Measurements from ENCODE around the gene KCNMA1. TPM values are rescaled to one million over a fixed set of nuclear protein-coding genes. Genes with fewer than 3 reads are reported as not detected.

Gene KCNMA1
- total and polyA plus RNA-seq, 10 of the 15 experiments (the other 5 are each of a cell fraction or from before 2014, with no cell fraction given): 8.5 to 77.0 (median 21.3) TPM

GRCh38 chr10:77575271-77576006 lies 62.2 kb downstream of the KCNMA1 start:
- ATAC-seq (no peak), FAIRE-seq (no peak), DNase-seq (ENCODE audit: low read depth, low spot score) (no peak)
- ChIA-PET SMC1A (ENCODE audit: uncharacterized antibody, unreplicated experiment) (interaction anchor here (1.5 to 1.6 kb wide), 2 partner anchors 12 to 58 kb away, joined by 4 to 6 read pairs; no protein-coding TSS in a partner anchor), POLR2A (interaction anchor here (1.0 kb wide), 1 partner anchor 13 kb away, joined by 3 read pairs; no protein-coding TSS in a partner anchor), RAD21 (ENCODE audit: unreplicated experiment) (no interaction called here), CTCF (no interaction called here)
- H3K4me2 ChIP-seq (ENCODE audit: control insufficient read depth, insufficient read depth): no peak overlapping the region
- H3K79me2 ChIP-seq (ENCODE audit: control insufficient read depth, insufficient read depth, low read length): no peaks in the 10 kb centered on the region
- BruUV-seq (replicated peaks): no TSS peak
- H3K27ac ChIP-seq (ENCODE audit: control insufficient read depth, insufficient read depth): no peak overlapping the region
- no peak overlapping the region for H2AFZ ChIP-seq (ENCODE audit: control insufficient read depth, low read depth, low read length)
- H3K27me3 ChIP-seq (replicated peaks in 1 of 2; ENCODE audit: control insufficient read depth in 2 of 2, insufficient read depth in 2 of 2, low read length in 1 of 2): peaks cover 0 to 2% of the 10 kb centered on the region in 2 experiments; a peak in 1 of 4 replicates
- 29% methylated on average over 10 of the region's 10 CpGs for WGBS (ENCODE audit: insufficient coverage, insufficient replicate concordance, low lambda C conversion rate, missing lambda C conversion rate)
- intact Hi-C loops (cut with micrococcal nuclease; ENCODE audit: unreplicated experiment) (no loop called here), in situ Hi-C loops (cut with MboI) (no loop called here)
- no peaks in the 10 kb centered on the region for H3K4me1 ChIP-seq (ENCODE audit: control insufficient read depth, insufficient read depth, low read length)
- no peaks in the 10 kb centered on the region for H4K20me1 ChIP-seq (ENCODE audit: control insufficient read depth, insufficient read depth)
- H3K9me3 ChIP-seq (replicated peaks; ENCODE audit: control insufficient read depth, insufficient read depth, low read length): no peaks in the 10 kb centered on the region
- no peak overlapping the region for H3K9ac ChIP-seq (ENCODE audit: control insufficient read depth, insufficient read depth, low read length)
- no peaks in the 10 kb centered on the region for H3K36me3 ChIP-seq (ENCODE audit: control insufficient read depth in 2 of 2, insufficient read depth in 2 of 2, low read length in 1 of 2)
- H3K4me3 ChIP-seq: no peak overlapping the region
- TF ChIP-seq CREM (IDR thresholded peaks at IDR 0.05; ENCODE audit: low read depth) (no peak), CBX5 (IDR thresholded peaks at IDR 0.05; ENCODE audit: low read depth) (no peak), STAT1 (conservative IDR thresholded peaks at IDR 0.05) (no peak), STAT3 (IDR thresholded peaks at IDR 0.05; ENCODE audit: low read depth, low read length) (no peak), GABPA (IDR thresholded peaks at IDR 0.05; ENCODE audit: low read depth) (no peak), SMC3 (IDR thresholded peaks at IDR 0.05; ENCODE audit: borderline replicate concordance, low read length) (no peak), SMARCA5 (IDR thresholded peaks at IDR 0.05) (no peak), SRF (IDR thresholded peaks at IDR 0.05; ENCODE audit: low read depth in 2 of 2, low read length in 2 of 2) (no peak), TCF7 (IDR thresholded peaks at IDR 0.05; ENCODE audit: borderline replicate concordance) (no peak), BMI1 (IDR thresholded peaks at IDR 0.05; ENCODE audit: borderline replicate concordance) (no peak), PAX8 (IDR thresholded peaks at IDR 0.05) (no peak), PAX5 (IDR thresholded peaks at IDR 0.05; ENCODE audit: borderline replicate concordance, low read depth, low read length) (no peak), ASH2L (IDR thresholded peaks at IDR 0.05; ENCODE audit: borderline replicate concordance, low read depth) (no peak), SUPT20H (IDR thresholded peaks at IDR 0.05; ENCODE audit: borderline replicate concordance, control insufficient read depth, low read depth, low read length) (no peak)
- TF ChIP-seq, protein P1, sequence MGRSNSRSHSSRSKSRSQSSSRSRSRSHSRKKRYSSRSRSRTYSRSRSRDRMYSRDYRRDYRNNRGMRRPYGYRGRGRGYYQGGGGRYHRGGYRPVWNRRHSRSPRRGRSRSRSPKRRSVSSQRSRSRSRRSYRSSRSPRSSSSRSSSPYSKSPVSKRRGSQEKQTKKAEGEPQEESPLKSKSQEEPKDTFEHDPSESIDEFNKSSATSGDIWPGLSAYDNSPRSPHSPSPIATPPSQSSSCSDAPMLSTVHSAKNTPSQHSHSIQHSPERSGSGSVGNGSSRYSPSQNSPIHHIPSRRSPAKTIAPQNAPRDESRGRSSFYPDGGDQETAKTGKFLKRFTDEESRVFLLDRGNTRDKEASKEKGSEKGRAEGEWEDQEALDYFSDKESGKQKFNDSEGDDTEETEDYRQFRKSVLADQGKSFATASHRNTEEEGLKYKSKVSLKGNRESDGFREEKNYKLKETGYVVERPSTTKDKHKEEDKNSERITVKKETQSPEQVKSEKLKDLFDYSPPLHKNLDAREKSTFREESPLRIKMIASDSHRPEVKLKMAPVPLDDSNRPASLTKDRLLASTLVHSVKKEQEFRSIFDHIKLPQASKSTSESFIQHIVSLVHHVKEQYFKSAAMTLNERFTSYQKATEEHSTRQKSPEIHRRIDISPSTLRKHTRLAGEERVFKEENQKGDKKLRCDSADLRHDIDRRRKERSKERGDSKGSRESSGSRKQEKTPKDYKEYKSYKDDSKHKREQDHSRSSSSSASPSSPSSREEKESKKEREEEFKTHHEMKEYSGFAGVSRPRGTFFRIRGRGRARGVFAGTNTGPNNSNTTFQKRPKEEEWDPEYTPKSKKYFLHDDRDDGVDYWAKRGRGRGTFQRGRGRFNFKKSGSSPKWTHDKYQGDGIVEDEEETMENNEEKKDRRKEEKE (IDR thresholded peaks at IDR 0.05): no peak
- TF ChIP-seq, protein P2, sequence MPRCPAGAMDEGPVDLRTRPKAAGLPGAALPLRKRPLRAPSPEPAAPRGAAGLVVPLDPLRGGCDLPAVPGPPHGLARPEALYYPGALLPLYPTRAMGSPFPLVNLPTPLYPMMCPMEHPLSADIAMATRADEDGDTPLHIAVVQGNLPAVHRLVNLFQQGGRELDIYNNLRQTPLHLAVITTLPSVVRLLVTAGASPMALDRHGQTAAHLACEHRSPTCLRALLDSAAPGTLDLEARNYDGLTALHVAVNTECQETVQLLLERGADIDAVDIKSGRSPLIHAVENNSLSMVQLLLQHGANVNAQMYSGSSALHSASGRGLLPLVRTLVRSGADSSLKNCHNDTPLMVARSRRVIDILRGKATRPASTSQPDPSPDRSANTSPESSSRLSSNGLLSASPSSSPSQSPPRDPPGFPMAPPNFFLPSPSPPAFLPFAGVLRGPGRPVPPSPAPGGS (IDR thresholded peaks at IDR 0.05; ENCODE audit: borderline replicate concordance, insufficient read depth, low read depth, low read length, poor library complexity, severe bottlenecking): no peak
- TF ChIP-seq, protein P3, sequence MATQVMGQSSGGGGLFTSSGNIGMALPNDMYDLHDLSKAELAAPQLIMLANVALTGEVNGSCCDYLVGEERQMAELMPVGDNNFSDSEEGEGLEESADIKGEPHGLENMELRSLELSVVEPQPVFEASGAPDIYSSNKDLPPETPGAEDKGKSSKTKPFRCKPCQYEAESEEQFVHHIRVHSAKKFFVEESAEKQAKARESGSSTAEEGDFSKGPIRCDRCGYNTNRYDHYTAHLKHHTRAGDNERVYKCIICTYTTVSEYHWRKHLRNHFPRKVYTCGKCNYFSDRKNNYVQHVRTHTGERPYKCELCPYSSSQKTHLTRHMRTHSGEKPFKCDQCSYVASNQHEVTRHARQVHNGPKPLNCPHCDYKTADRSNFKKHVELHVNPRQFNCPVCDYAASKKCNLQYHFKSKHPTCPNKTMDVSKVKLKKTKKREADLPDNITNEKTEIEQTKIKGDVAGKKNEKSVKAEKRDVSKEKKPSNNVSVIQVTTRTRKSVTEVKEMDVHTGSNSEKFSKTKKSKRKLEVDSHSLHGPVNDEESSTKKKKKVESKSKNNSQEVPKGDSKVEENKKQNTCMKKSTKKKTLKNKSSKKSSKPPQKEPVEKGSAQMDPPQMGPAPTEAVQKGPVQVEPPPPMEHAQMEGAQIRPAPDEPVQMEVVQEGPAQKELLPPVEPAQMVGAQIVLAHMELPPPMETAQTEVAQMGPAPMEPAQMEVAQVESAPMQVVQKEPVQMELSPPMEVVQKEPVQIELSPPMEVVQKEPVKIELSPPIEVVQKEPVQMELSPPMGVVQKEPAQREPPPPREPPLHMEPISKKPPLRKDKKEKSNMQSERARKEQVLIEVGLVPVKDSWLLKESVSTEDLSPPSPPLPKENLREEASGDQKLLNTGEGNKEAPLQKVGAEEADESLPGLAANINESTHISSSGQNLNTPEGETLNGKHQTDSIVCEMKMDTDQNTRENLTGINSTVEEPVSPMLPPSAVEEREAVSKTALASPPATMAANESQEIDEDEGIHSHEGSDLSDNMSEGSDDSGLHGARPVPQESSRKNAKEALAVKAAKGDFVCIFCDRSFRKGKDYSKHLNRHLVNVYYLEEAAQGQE (IDR thresholded peaks at IDR 0.05; ENCODE audit: low read depth, low read length): no peak
